Measurements from ENCODE around the gene CHST1. TPM values are rescaled to one million over a fixed set of nuclear protein-coding genes. Genes with fewer than 3 reads are reported as not detected.

The CHST1 gene
- total RNA-seq, 1 donor from 2014 or later = 2.6 TPM

DNA sequence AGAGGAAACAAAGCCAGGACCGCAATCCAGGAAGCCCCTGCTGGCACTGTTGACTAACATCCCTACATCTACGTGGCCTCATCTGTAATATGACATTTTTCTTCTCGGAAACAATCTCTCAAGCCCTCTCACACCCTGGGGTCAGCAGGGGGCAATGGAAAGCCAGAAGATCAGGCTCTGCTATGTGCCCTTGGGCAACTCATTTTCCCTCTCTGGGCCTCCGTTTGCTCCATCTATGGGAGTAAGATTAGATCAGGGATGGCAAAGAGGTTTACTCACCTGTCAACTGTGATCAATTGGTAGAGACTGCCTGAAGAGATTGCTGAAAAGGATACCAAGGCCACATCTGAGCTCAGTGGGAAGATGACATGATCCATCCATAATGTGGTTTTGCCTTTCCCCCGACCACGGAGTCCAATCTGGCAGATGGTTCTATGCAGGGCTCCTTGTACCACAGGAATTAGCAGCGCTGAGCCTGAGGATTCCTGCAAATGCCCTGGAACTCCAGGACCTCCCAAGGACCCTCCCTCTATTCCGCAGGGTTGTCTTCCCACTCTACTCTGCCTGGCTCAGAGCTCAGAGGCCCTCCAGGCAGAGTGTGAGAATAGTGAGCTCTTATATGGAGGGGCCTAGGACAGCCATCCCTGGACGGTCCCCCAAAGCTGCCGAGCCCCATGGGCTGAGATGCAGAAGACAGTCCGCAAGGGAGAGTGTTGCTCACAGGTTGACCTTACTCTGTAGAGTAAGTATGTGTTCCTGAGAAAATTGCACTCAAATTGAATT is 66.1 kb downstream of the CHST1 start:
- H3K36me3 Mint-ChIP-seq (ENCODE audit: low read depth, unreplicated experiment) = no peaks in the 10 kb centered on the region
- Histone ChIP-seq H3K4me1 (ENCODE audit: insufficient read depth, low read length) (no peaks in the 10 kb centered on the region), H3K27ac (ENCODE audit: low read depth, low read length) (no peak overlapping the region), H4K20me1 (ENCODE audit: insufficient read depth, low read length) (no peaks in the 10 kb centered on the region), H3K4me3 (ENCODE audit: insufficient read depth, low read depth, low read length) (no peak overlapping the region), H3K9ac (ENCODE audit: low read length) (no peak overlapping the region), H3K36me3 (ENCODE audit: insufficient read depth, low read length) (no peaks in the 10 kb centered on the region), H3K27me3 (ENCODE audit: insufficient read depth, low read length) (peaks cover 12% of the 10 kb centered on the region), H3K9me3 (ENCODE audit: insufficient read depth, low read depth, low read length) (no peaks in the 10 kb centered on the region), H3K4me2 (ENCODE audit: low read length) (no peak overlapping the region), H2AFZ (ENCODE audit: low read depth, low read length) (no peak overlapping the region), H3K79me2 (ENCODE audit: insufficient read depth, low read length) (no peaks in the 10 kb centered on the region)
- H3K4me3 Mint-ChIP-seq (ENCODE audit: unreplicated experiment) = no peak overlapping the region
- TF ChIP-seq EZH2 (IDR thresholded peaks at IDR 0.05; ENCODE audit: insufficient read depth, low read length) = no peak
- TF ChIP-seq, protein P1, sequence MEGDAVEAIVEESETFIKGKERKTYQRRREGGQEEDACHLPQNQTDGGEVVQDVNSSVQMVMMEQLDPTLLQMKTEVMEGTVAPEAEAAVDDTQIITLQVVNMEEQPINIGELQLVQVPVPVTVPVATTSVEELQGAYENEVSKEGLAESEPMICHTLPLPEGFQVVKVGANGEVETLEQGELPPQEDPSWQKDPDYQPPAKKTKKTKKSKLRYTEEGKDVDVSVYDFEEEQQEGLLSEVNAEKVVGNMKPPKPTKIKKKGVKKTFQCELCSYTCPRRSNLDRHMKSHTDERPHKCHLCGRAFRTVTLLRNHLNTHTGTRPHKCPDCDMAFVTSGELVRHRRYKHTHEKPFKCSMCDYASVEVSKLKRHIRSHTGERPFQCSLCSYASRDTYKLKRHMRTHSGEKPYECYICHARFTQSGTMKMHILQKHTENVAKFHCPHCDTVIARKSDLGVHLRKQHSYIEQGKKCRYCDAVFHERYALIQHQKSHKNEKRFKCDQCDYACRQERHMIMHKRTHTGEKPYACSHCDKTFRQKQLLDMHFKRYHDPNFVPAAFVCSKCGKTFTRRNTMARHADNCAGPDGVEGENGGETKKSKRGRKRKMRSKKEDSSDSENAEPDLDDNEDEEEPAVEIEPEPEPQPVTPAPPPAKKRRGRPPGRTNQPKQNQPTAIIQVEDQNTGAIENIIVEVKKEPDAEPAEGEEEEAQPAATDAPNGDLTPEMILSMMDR (IDR thresholded peaks at IDR 0.05; ENCODE audit: insufficient read depth, low read depth, low read length) = no peak
- FAIRE-seq (no peak), DNase-seq (ENCODE audit: low read depth) (no peak)
- H3K27ac Mint-ChIP-seq (ENCODE audit: unreplicated experiment) = no peak overlapping the region
- peaks cover 68% of the 10 kb centered on the region for H3K27me3 Mint-ChIP-seq (ENCODE audit: low read depth, unreplicated experiment)
- H3K4me1 Mint-ChIP-seq (ENCODE audit: low read depth, unreplicated experiment) = no peaks in the 10 kb centered on the region
- H3K9me3 Mint-ChIP-seq (ENCODE audit: unreplicated experiment) = peaks cover 2% of the 10 kb centered on the region

Small RNA genes within 50 kb of the gene (microRNA-seq; reads per million reads assigned to microRNA genes)
- not detected for gene MIR7154

Other genes starting within 250 kb of the CHST1 start
- gene SLC35C1, start 139.5 kb upstream of the CHST1 start, total RNA-seq = 23.4 and 24.0 TPM in 2 replicates
- gene CRY2, start 181.9 kb upstream of the CHST1 start, total RNA-seq = 14.4 and 16.9 TPM in 2 replicates
- 13.3 and 14.7 TPM in 2 replicates for gene MAPK8IP1, start 220.0 kb upstream of the CHST1 start, total RNA-seq
- gene FREY1, start 241.6 kb upstream of the CHST1 start, total RNA-seq = 0.79 and 1.5 TPM in 2 replicates

All from astrocyte (in vitro differentiated cells and primary cell).